HUES48 (cell line): ENCODE results near the gene ATP2B2.

Experiments used
- H3K27ac ChIP-seq: one replicate; pipeline ENCODE4 v1.7.0; 2013; ENCODE audit warnings: low read depth, low read length, inconsistent platforms
- H3K27me3 ChIP-seq: 2 replicates; pipeline ENCODE4 v1.6.1; 2013; ENCODE audit warnings: mild to moderate bottlenecking, low read length; ENCODE audit not compliant: control insufficient read depth, insufficient read depth
- H3K36me3 ChIP-seq: 2 replicates; pipeline ENCODE4 v1.6.1; 2013; ENCODE audit warnings: low read length; ENCODE audit not compliant: control insufficient read depth, insufficient read depth
- H3K4me1 ChIP-seq: 2 replicates; pipeline ENCODE4 v1.6.1; 2013; ENCODE audit warnings: mild to moderate bottlenecking, low read length; ENCODE audit not compliant: control insufficient read depth, insufficient read depth
- H3K4me3 ChIP-seq: 2 replicates; pipeline ENCODE4 v1.5.1; 2013; ENCODE audit warnings: mild to moderate bottlenecking, low read depth, low read length
- H3K9ac ChIP-seq: 2 replicates; pipeline ENCODE4 v1.6.1; 2013; ENCODE audit warnings: mild to moderate bottlenecking, low read depth, low read length, moderate library complexity
- H3K9me3 ChIP-seq: 2 replicates; pipeline ENCODE4 v1.6.1; 2013; ENCODE audit warnings: low read length; ENCODE audit not compliant: control insufficient read depth, insufficient read depth

The ATP2B2 gene

DNA sequence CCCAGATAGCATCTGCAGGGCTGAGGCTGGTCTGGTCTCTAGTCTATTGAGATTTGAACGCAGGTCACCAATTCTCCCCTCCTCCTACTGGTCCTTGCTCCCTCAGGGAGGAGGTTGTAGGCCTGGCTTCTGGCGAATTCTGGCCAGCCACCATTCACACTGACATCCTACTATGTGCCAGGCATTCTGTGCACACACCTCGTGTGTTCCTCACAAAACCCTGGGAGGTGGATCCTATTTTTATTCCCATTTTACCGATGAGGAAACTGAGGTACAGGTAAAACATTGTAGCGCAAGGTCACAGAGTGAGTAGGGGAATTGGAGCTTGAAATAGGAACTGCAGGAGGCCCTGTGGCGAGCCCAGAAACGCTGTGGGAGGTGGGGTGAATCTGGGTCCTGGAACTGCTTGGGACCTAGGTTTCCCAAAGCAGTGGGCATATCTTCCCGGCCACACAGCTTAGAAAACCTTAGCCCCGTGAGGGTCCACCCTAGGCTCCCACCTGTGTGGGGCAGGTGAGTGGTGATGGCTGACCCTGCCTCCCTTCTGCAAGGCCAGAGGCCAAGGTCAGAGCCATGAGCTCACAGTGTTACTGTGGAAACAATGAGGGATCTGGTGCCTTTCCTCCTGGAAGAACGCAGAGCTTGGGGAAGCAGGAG is 4.8 kb upstream of the ATP2B2 start:
- Histone ChIP-seq H3K9ac (no peak overlapping the region), H3K27me3 (0 out of 2 replicates have a peak, but pooled peaks cover 3% of the 10 kb centered on the region), H3K4me1 (peaks cover 3% of the 10 kb centered on the region; the same call in 1 of the 2 replicates), H3K9me3 (no peaks in the 10 kb centered on the region), H3K27ac (no peak overlapping the region), H3K4me3 (no peak overlapping the region), H3K36me3 (no peaks in the 10 kb centered on the region)

- no peak overlapping the region for H3K9ac ChIP-seq
- H3K27me3 ChIP-seq: peaks cover 10% of the 10 kb centered on the region; the same call in 1 of the 2 replicates
- no peaks in the 10 kb centered on the region for H3K9me3 ChIP-seq
- H3K4me3 ChIP-seq: no peak overlapping the region
- H3K36me3 ChIP-seq: no peaks in the 10 kb centered on the region
- H3K4me1 ChIP-seq: peaks cover 3% of the 10 kb centered on the region; the same call in 1 of the 2 replicates
- no peak overlapping the region for H3K27ac ChIP-seq
Observed at GRCh38 chr3:10509325-10509724, 3.9 kb upstream of the ATP2B2 start.

DNA sequence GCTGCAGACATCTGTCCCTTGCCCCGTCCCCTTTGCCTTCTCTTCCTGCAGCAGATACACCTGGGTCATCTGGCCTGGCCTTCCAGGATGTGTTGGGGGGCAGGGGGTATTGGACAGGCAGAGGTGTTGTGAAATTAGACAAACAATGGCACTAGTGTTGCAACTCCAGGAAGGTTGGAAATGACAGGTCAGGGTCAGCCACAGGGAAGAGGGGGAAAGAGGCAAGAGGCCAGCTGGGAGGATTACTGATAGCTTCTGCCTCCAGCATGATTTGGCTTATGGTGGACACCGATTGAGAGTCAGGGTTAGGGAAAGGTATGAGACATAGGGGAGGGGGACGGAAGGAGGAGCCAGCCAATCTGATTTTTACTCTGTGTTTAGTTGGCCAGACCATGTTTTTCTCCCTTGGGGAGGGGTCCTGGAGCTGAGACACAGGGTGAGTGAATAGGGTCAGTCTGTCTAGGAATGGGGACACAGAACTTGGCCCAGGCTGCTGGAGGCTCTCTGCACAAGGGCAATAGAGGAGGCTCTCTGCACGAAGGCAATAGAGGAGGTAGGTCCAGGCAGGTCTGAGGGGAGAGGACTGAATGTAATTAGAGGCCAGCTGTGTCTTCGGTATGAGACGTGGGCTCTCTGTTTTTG is 3.4 kb upstream of the ATP2B2 start:
- Histone ChIP-seq H3K27ac (no peak overlapping the region), H3K36me3 (no peaks in the 10 kb centered on the region), H3K4me1 (peaks cover 3% of the 10 kb centered on the region; the same call in 1 of the 2 replicates), H3K4me3 (no peak overlapping the region), H3K9ac (no peak overlapping the region), H3K9me3 (no peaks in the 10 kb centered on the region), H3K27me3 (peaks cover 10% of the 10 kb centered on the region; the same call in 1 of the 2 replicates)

DNA sequence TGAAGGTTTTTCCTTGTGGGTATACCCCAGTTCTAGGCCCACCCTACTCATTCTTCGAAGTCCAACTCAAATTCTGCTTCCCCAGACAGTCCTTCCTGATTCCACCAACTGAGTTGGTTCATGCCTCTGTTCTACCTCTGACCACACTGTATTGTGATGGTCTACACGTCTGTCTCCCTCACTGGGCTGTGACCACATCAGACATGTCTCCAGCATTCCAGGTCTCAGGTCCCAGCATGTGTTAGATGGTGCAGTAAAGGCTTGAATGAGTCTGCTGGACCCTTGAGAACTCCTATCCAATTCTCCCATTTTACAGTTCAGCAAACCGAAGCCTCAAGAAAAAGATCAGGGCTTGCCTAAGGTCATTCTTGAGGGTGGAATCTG is 2.8 kb upstream of the ATP2B2 start:
- Histone ChIP-seq H3K27ac (no peak overlapping the region), H3K9ac (no peak overlapping the region), H3K27me3 (peaks cover 10% of the 10 kb centered on the region; the same call in 1 of the 2 replicates), H3K36me3 (no peaks in the 10 kb centered on the region), H3K4me1 (peaks cover 3% of the 10 kb centered on the region; the same call in 1 of the 2 replicates), H3K4me3 (no peak overlapping the region), H3K9me3 (no peaks in the 10 kb centered on the region)

- no peak overlapping the region for H3K4me3 ChIP-seq
- no peak overlapping the region for H3K27ac ChIP-seq
- peaks cover 10% of the 10 kb centered on the region; the same call in 1 of the 2 replicates for H3K27me3 ChIP-seq
- no peak overlapping the region for H3K9ac ChIP-seq
- H3K4me1 ChIP-seq: peaks cover 3% of the 10 kb centered on the region; the same call in 1 of the 2 replicates
- H3K9me3 ChIP-seq: no peaks in the 10 kb centered on the region
- no peaks in the 10 kb centered on the region for H3K36me3 ChIP-seq
Observed at GRCh38 chr3:10507331-10507730, 1.9 kb upstream of the ATP2B2 start.

- Histone ChIP-seq H3K9me3 (no peaks in the 10 kb centered on the region), H3K27ac (no peak overlapping the region), H3K9ac (no peak overlapping the region), H3K27me3 (peaks cover 10% of the 10 kb centered on the region; the same call in 1 of the 2 replicates), H3K4me3 (no peak overlapping the region), H3K36me3 (no peaks in the 10 kb centered on the region), H3K4me1 (peaks cover 3% of the 10 kb centered on the region; the same call in 1 of the 2 replicates)
Observed at GRCh38 chr3:10506696-10507095, 1.3 kb upstream of the ATP2B2 start.

DNA sequence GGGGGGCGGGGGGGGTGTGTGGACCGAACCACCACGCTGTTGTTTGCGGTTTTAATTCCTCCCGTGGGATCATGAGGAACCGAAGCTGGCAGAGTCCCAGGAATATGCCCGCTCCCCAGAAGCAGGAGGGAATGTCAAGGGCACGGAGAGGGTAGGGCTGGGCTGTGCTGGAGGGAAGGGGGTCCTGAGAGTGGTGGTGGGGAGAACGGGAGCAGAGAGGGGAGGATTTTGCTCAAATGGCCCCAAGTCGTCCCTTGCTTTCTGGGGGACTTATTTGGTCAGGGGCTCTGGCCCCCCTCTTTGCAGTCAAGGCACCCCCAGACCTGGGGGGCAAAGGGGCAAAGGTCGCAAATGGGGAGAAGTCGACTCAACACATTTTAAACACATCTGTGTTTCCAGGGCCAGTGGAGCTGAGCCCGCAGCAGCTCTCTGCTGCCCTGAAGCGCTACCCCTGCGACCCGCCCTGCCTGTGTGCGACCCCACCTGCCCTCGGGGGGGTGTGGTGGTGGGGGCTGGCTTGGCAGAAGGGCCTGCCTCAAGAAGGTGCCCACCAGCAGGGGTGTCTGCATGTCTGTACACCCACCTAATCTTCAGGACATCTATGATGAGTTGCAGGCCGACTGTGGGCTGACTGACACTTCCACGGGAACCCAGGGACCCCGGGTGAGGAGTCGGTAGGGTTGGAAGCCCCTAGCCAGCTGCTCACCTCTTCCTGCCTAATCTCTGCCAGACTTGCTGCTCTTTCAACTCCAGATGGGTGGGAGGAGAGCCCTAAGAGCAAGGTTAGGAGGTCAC is 602 bp upstream of the ATP2B2 start:
- Histone ChIP-seq H3K9me3 (no peaks in the 10 kb centered on the region), H3K27ac (no peak overlapping the region), H3K4me3 (peak overlapping the region; percentile 32; the same call in 1 of the 2 replicates), H3K4me1 (peaks cover 3% of the 10 kb centered on the region; the same call in 1 of the 2 replicates), H3K36me3 (no peaks in the 10 kb centered on the region), H3K27me3 (peaks cover 10% of the 10 kb centered on the region; the same call in 1 of the 2 replicates), H3K9ac (no peak overlapping the region)

- Histone ChIP-seq H3K4me1 (peaks cover 3% of the 10 kb centered on the region; the same call in 1 of the 2 replicates), H3K27ac (no peak overlapping the region), H3K27me3 (peaks cover 10% of the 10 kb centered on the region; the same call in 1 of the 2 replicates), H3K4me3 (peak overlapping the region; percentile 50; the same call in 1 of the 2 replicates), H3K9me3 (no peaks in the 10 kb centered on the region), H3K9ac (no peak overlapping the region), H3K36me3 (no peaks in the 10 kb centered on the region)
Observed at GRCh38 chr3:10504171-10505049, 976 bp downstream of the ATP2B2 start.

DNA sequence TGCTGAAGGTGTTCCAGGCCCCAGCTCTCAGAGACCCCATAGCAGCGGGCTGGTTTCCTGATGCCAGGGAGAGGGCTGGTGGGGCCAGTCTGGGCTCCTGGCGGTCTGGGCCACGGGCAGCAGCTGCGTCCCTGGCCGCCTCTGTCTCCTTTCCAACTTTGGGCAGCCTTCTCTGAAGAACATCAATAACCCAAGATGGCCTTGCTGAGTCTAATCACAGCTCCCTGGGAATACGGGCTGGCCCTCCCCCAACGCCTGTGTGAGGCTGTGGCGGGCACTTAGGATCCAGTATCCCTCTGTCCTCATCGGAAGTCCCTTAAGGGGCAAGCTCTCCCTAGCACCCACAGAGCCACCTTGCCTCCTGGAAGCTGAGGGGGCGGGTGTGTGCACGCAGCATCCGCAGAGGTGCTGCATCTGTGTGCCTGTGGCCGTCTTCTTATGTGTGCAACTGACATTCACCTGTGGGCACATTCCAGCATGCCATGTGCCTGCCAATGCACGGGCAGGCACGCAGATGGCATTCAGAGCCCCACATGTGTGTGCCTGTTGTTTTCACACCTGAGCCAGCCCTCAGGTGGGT is 2.1 kb downstream of the ATP2B2 start:
- no peaks in the 10 kb centered on the region for H3K36me3 ChIP-seq
- H3K9me3 ChIP-seq: no peaks in the 10 kb centered on the region
- peaks cover 3% of the 10 kb centered on the region; the same call in 1 of the 2 replicates for H3K4me1 ChIP-seq
- H3K9ac ChIP-seq: no peak overlapping the region
- peaks cover 10% of the 10 kb centered on the region; the same call in 1 of the 2 replicates for H3K27me3 ChIP-seq
- no peak overlapping the region for H3K4me3 ChIP-seq
- H3K27ac ChIP-seq: no peak overlapping the region
